ENCODE measurements around the gene LCN10.

- TF ChIP-seq POLR2A (IDR thresholded peaks at IDR 0.05) (no peak), CTCF (IDR thresholded peaks at IDR 0.05) (no peak), EP300 (IDR thresholded peaks at IDR 0.05) (no peak), POLR2AphosphoS5 (IDR thresholded peaks at IDR 0.05) (no peak)
Measured at GRCh38 chr9:136784997-136785361, 42.2 kb upstream of the LCN10 start.

Data from upper lobe of left lung (tissue), 4 donors.